ENCODE results near the gene TMEM145.

DNA sequence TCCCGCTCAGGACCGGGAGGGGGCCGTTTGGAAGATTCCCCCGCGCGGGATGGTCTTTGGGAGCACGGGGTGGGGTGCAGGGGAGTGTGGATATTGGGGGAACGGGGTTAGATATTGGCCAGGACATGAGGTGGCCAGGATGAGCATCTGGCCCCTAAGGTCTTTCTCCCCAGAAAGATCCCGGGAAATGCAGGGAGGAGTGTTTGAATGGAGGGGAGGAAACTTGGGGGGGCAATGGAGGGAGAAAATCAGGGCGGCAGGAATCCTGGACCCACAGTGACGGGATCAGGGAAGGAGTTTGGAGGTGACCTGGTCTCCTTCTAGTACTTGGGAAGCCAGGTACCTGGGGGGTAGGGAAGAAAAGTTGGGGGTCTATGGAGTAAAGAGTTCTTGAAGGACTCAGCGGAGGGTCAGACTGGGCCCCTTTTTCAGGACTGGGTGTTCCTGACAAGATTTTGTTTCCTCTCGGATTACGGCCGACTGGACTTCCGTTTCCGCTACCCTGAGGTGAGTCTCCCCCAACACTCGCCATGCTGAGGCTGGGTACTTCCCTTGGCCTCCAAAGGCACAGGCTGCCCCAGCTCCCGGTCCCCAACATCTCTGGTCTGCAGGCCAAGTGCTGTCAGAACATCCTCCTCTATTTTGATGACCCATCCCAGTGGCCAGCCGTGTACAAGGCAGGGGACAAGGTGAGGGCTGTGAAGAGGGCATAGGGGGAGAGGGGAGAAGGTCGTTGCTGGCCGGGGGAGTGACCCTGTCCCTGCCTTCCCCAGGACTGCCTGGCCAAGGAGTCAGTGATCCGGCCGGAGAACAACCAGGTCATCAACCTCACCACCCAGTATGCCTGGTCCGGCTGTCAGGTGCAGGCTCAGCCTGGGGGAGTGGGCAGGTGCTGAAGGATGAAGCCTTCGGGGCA lies 989 bp downstream of the TMEM145 start:
- TF ChIP-seq EP300 (IDR thresholded peaks at IDR 0.05) (no peak), CTCF (IDR thresholded peaks at IDR 0.05) (peak in 1 of 3 experiments; percentile 22), POLR2A (IDR thresholded peaks at IDR 0.05; ENCODE audit: low read depth) (no peak), POLR2AphosphoS5 (IDR thresholded peaks at IDR 0.05) (no peak)

Measured in esophagus muscularis mucosa (tissue), 4 donors.